OCI-LY7 (cell line): ENCODE results near the gene GIMAP7. TPM values are rescaled to one million over a fixed set of nuclear protein-coding genes. Genes with fewer than 3 reads are reported as not detected.

Source experiments
- Bru-seq: library from RNA; stranded (reverse); fragments of 400-500 nt; gene quantifications from one replicate; lab custom pipeline; 2021; lab: Mats Ljungman, UMichigan
- BruChase-seq, 2 experiments: library from RNA; stranded (reverse); fragments of 400-500 nt; gene quantifications; one replicate each; lab custom pipeline; 2021; lab: Mats Ljungman, UMichigan
- BruUV-seq: library from RNA; stranded (reverse); fragments of 400-500 nt; replicated peaks from 2 replicates; lab custom pipeline; 2021; lab: Mats Ljungman, UMichigan
- CTCF ChIA-PET: fragments of 300-600 bp; sonication (Branson Sonifier 250); formaldehyde crosslinking; loops from one replicate; lab custom pipeline; 2022; ENCODE audit warnings: antibody characterized with exemption; ENCODE audit not compliant: unreplicated experiment; lab: Charles Lee
- POLR2A ChIA-PET: fragments of 300-600 bp; sonication (Branson Sonifier 250); formaldehyde crosslinking; loops from one replicate; lab custom pipeline; 2022; ENCODE audit warnings: antibody characterized with exemption; lab: Charles Lee
- DNase-seq: peaks from one replicate; pipeline ENCODE4 v3.0.0-alpha.2; 2015; ENCODE audit warnings: low spot score
- H2AFZ ChIP-seq: fragments of 200-600 bp; sonication (generic), shearing (Covaris generic); 2 replicates; pipeline ENCODE4 v1.6.1; 2014; ENCODE audit warnings: mild to moderate bottlenecking, antibody characterized with exemption, low read length, moderate library complexity
- H3K27ac ChIP-seq: fragments of 200-600 bp; sonication (generic); 2 replicates; pipeline ENCODE4 v1.5.1; 2014; ENCODE audit warnings: mixed run types, low read depth, mild to moderate bottlenecking, moderate library complexity, low read length, inconsistent platforms; ENCODE audit not compliant: poor library complexity, severe bottlenecking
- H3K36me3 ChIP-seq: fragments of 200-600 bp; sonication (generic); 2 replicates; pipeline ENCODE4 v1.6.1; 2014; ENCODE audit warnings: mild to moderate bottlenecking, antibody characterized with exemption, low read length, moderate library complexity, mixed read lengths; ENCODE audit not compliant: insufficient read depth
- H3K4me1 ChIP-seq: fragments of 200-600 bp; sonication (generic); 2 replicates; pipeline ENCODE4 v1.5.1; 2014; ENCODE audit warnings: mild to moderate bottlenecking, low read length; ENCODE audit not compliant: insufficient read depth, poor library complexity, severe bottlenecking
- H3K4me2 ChIP-seq: fragments of 200-600 bp; sonication (generic); 2 replicates; pipeline ENCODE4 v1.6.1; 2014; ENCODE audit warnings: mild to moderate bottlenecking, low read length
- H3K4me3 ChIP-seq: fragments of 200-600 bp; sonication (generic); 2 replicates; pipeline ENCODE4 v1.5.1; 2014; ENCODE audit warnings: mild to moderate bottlenecking, low read depth, low read length; ENCODE audit not compliant: poor library complexity, severe bottlenecking
- H3K79me2 ChIP-seq: fragments of 200-600 bp; sonication (generic); 2 replicates; pipeline ENCODE4 v1.6.1; 2016; ENCODE audit warnings: low read depth, mild to moderate bottlenecking, low read length, moderate library complexity, mixed read lengths; ENCODE audit not compliant: insufficient read depth
- H3K9me2 ChIP-seq: fragments of 200-600 bp; sonication (generic); 2 replicates; pipeline ENCODE4 v1.6.1; 2016; ENCODE audit warnings: mild to moderate bottlenecking, low read length, mixed read lengths; ENCODE audit not compliant: insufficient read depth
- H3K9me3 ChIP-seq: fragments of 200-600 bp; sonication (generic); 2 replicates; pipeline ENCODE4 v1.6.1; 2014; ENCODE audit warnings: mild to moderate bottlenecking, mixed run types, low read length, mixed read lengths
- H4K20me1 ChIP-seq: fragments of 200-600 bp; sonication (generic); 2 replicates; pipeline ENCODE4 v1.6.1; 2014; ENCODE audit warnings: mild to moderate bottlenecking, antibody characterized with exemption, low read length, moderate library complexity, mixed read lengths; ENCODE audit not compliant: insufficient read depth
- CTCF ChIP-seq: fragments of 200-600 bp; sonication (generic); conservative IDR thresholded peaks from 2 replicates; pipeline ENCODE4 v1.5.1; 2014; ENCODE audit warnings: mild to moderate bottlenecking, antibody characterized with exemption, low read length, moderate library complexity, mixed read lengths
- EZH2phosphoT487 ChIP-seq: fragments of 200-600 bp; sonication (generic); IDR thresholded peaks from 2 replicates; pipeline ENCODE4 v1.6.1; 2018; ENCODE audit warnings: low read depth, borderline replicate concordance, mild to moderate bottlenecking, mixed run types, antibody characterized with exemption, low read length, moderate library complexity, mixed read lengths
- intact Hi-C: fragments of 100-400 bp; cut with micrococcal nuclease; formaldehyde crosslinking; loops from one replicate; pipeline ENCODE4 v1.10.0; 2022; ENCODE audit not compliant: unreplicated experiment
- long read RNA-seq: library from polyadenylated mRNA; stranded (forward); transcript quantifications from one replicate; pipeline ENCODE4 v2.0.0, GENCODE V29; 2022
- total RNA-seq, 2 experiments: library from RNA; depleted of rRNA in 1 of 2; stranded (reverse); fragments of >200 nt in 1 of 2; shearing (Covaris generic) in 1 of 2; gene quantifications; 2 replicates each; pipeline ENCODE4 v1.2.3, GENCODE V29; 2014 to 2022

The GIMAP7 gene
- total RNA-seq (2014; rRNA removed; shearing (Covaris generic)) (not detected in 2 replicates), total RNA-seq (2022) (not detected in 2 replicates), Bru-seq, nascent RNA (not detected), BruChase-seq, experiment 1, labeled RNA remaining after a 6-hour chase (not detected), BruChase-seq, experiment 2, labeled RNA remaining after a 2-hour chase (not detected)
- long read RNA-seq = 0 reads

GRCh38 chr7:150514748-150515222 is at the start of gene GIMAP7:
Gene GIMAP7, plus strand, starts transcription at chr7:150514872. Its CDS starts 5,103 bp downstream, at chr7:150519975.
- Histone ChIP-seq H3K9me3 (no peaks in the 10 kb centered on the region), H3K4me2 (no peak within 1 kb of the TSS), H3K4me1 (no peaks in the 10 kb centered on the region), H3K4me3 (no peak within 1 kb of the TSS), H3K36me3 (no peaks in the 10 kb centered on the region), H3K79me2 (no peaks in the 10 kb centered on the region), H4K20me1 (no peaks in the 10 kb centered on the region), H3K27ac (no peak within 1 kb of the TSS), H2AFZ (no peak within 1 kb of the TSS), H3K9me2 (no peaks in the 10 kb centered on the region)
- ChIA-PET POLR2A (no interaction called here), CTCF (no interaction called here)
- no peak for TF ChIP-seq CTCF
- no peak for TF ChIP-seq EZH2phosphoT487
- BruUV-seq = no TSS peak
- intact Hi-C loops = no loop called here
- DNase-seq = no peak

GRCh38 chr7:150464962-150465361 is 49.7 kb upstream of the GIMAP7 start:
- no peak overlapping the region for H2AFZ ChIP-seq
- H4K20me1 ChIP-seq = no peaks in the 10 kb centered on the region
- DNase-seq = no peak
- no peaks in the 10 kb centered on the region for H3K9me3 ChIP-seq
- no peaks in the 10 kb centered on the region for H3K4me1 ChIP-seq
- no peaks in the 10 kb centered on the region for H3K79me2 ChIP-seq
- ChIA-PET CTCF (no interaction called here), POLR2A (no interaction called here)
- intact Hi-C loops = no loop called here
- BruUV-seq = no TSS peak
- H3K27ac ChIP-seq = no peak overlapping the region
- no peaks in the 10 kb centered on the region for H3K36me3 ChIP-seq
- no peak overlapping the region for H3K4me2 ChIP-seq
- no peak overlapping the region for H3K4me3 ChIP-seq
- TF ChIP-seq CTCF (no peak), EZH2phosphoT487 (no peak)
- H3K9me2 ChIP-seq = no peaks in the 10 kb centered on the region

- H3K4me2 ChIP-seq = no peak overlapping the region
- H3K4me3 ChIP-seq = no peak overlapping the region
- H3K9me3 ChIP-seq = no peaks in the 10 kb centered on the region
- intact Hi-C loops = no loop called here
- H3K36me3 ChIP-seq = no peaks in the 10 kb centered on the region
- no peak for DNase-seq
- H3K4me1 ChIP-seq = no peaks in the 10 kb centered on the region
- H3K9me2 ChIP-seq = no peaks in the 10 kb centered on the region
- H2AFZ ChIP-seq = no peak overlapping the region
- no peak for TF ChIP-seq CTCF
- TF ChIP-seq EZH2phosphoT487 = no peak
- no TSS peak for BruUV-seq
- H4K20me1 ChIP-seq = no peaks in the 10 kb centered on the region
- POLR2A ChIA-PET = no interaction called here
- CTCF ChIA-PET = no interaction called here
- no peaks in the 10 kb centered on the region for H3K79me2 ChIP-seq
- no peak overlapping the region for H3K27ac ChIP-seq
Measured at GRCh38 chr7:150465414-150465813, 49.3 kb upstream of the GIMAP7 start.
